Skeletal muscle cell (primary cell): ENCODE measurements around the gene TCTN3.
"Not testable (repeated sequence)": the region's sequence is repeated elsewhere in the genome, so short reads cannot be mapped to it uniquely, and the experiment has no call there.

Experiments
- DNase-seq: peaks from one replicate; pipeline ENCODE4 v3.0.0-alpha.2; 2010; ENCODE audit warnings: low read depth
- H3K4me3 ChIP-seq: 2 replicates; pipeline ENCODE4 v1.5.1; 2011; ENCODE audit warnings: low read depth, mild to moderate bottlenecking, control low read depth, low read length, moderate library complexity

Gene TCTN3

DNA sequence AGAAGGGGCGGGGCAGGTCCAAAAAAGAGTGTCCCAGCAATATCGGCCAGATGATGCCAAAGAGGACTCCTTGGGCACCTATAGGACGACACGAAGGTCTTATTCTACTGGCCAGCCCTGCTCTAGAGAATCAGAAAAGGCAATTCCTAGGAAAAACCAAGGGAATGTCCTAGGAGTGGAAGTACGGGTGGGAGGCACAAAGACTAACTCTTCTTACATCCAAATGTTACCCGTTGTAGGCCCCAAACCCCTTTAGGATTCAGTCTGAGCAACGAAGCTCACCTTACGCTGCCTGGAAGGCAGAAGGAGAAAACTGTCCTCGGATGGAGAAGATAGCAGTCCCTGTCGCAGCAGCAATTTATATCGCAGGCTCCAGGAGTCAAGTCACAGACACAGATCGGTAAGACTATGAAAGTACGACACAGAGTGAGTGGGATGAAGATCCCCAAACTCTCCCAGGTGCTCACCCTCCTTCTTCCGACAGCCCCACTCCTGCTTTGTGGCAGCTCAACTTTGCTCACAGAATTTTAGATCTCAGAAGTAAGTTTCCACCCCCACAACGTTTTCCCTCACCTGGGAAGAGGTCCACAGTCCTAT lies 558 bp downstream of the TCTN3 start:
- H3K4me3 ChIP-seq: peak overlapping the region; percentile 96
- DNase-seq: no peak

DNA sequence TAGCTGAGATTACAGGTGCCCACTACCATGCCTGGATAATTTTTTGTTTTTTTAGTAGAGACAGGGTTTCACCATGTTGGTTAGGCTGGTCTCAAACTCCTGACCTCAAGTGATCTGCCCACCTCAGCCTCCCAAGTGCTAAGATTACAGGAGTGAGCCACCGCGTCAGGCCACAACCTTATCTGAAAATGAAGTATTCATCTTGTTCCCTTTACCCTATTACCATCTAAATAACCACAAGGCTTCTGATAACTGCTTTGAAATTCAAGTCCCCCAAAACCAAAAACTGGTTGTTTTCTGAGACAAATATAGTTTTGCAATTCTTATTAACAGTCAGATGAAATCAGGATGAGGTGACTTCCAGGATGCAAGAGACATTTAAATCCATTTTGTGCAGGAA lies 2.4 kb downstream of the TCTN3 start:
- no peak overlapping the region for H3K4me3 ChIP-seq
- no peak for DNase-seq

DNA sequence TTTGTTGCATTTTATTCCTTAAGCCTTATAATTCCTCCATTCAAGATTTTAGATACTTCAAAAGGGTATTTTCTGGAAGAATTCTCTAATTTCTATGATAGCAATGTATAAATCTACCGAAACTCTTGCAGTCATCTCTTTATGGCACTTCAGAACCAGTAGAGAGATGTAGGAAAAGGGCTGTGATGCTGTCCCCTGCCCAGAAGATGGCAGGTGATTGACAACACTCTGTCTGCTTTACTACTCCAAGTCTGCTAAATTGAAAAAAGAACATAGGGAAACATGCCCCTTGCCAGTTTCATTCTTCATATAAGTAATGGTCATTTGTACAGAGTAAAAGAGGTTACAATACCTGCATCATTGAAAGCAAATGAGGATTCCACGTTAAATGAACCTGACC lies 5.1 kb downstream of the TCTN3 start:
- DNase-seq: no peak
- no peak overlapping the region for H3K4me3 ChIP-seq

- DNase-seq: no peak
- H3K4me3 ChIP-seq: no peak overlapping the region
Observed at GRCh38 chr10:95683966-95684365, 9.8 kb downstream of the TCTN3 start.

- DNase-seq: no peak
- no peak overlapping the region for H3K4me3 ChIP-seq
Observed at GRCh38 chr10:95675403-95676116, 18.2 kb downstream of the TCTN3 start.

DNA sequence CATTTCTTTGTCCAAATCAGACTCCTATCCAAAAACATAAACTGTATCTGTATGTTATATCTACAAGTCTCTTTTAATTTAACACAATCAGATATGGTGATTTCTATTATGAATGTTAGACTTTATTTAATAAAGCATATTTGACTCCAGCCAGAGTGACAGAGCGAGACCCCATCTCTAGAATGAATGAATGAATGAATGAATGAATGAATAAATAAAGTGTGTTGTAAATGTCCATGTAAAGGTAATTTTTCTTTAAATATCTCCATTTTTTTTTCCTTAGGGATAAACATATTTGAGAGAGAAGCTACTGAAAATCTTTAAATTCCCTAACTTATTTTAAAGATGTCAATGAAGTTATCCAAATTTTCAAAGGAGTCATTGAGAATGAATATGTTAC lies 19.1 kb downstream of the TCTN3 start:
- no peak overlapping the region for H3K4me3 ChIP-seq
- DNase-seq: no peak

DNA sequence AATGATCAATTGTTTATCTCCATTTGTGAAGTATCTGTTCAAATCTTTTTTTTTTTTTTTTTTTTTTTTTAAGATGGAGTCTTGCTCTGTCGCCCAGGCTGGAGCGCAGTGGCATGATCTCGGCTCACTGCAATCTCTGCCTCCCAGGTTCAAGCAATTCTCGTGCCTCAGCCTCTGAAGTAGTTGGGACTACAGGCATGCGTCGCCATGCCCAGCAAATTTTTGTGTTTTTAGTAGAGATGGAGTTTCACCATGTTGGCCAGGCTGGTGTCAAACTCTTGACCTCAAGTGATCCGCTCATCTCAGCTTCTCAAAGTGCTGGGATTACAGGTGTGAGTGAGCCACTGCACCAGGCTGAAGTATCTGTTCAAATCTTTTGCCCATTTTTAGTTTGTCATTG lies 21.1 kb downstream of the TCTN3 start:
- H3K4me3 ChIP-seq, DNase-seq: not testable (repeated sequence)

DNA sequence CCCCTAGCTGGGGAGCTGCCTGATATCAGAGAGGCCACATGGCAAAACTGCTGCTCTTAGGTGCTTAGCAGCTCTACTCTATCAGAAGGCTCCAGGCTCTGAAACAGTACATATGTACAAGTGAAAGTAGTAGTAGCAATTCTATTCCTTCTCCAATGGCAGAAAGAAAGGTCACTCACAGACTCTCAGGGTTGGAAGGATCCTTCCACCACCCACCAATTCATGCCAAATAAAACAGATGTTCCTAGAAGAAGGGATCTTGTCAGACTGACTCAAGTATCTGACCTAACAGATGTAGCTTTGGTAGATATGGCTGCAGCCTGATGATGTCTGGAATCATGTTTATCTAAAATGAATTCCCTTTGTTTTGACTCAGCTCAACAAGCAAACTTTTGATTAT lies 29.2 kb downstream of the TCTN3 start:
- peak; percentile 8 for DNase-seq
- H3K4me3 ChIP-seq: no peak overlapping the region

- DNase-seq: no peak
- no peak overlapping the region for H3K4me3 ChIP-seq
Observed at GRCh38 chr10:95663496-95663895, 30.2 kb downstream of the TCTN3 start.

DNA sequence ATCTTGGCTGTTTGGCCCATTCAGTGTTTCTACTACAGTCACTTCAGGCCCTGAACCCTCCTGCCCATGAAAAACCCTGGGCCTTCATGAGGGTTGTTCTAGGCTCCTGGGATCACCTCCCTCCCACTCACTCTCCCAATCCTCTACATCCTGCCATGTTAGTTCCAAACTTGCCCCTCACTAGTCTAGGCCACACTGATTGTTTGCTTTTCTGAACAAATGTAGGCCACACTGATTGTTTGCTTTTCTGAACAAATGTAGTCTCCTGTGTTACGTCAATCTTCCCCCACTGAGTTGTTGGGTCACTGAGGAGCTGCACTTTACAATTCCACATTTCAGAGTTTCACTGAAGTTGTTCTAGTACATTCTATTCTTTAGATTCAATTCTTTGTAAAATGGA lies 31.9 kb downstream of the TCTN3 start:
- DNase-seq: no peak
- no peak overlapping the region for H3K4me3 ChIP-seq

- no peak for DNase-seq
- H3K4me3 ChIP-seq: no peak overlapping the region
Observed at GRCh38 chr10:95660283-95660682, 33.4 kb downstream of the TCTN3 start.

DNA sequence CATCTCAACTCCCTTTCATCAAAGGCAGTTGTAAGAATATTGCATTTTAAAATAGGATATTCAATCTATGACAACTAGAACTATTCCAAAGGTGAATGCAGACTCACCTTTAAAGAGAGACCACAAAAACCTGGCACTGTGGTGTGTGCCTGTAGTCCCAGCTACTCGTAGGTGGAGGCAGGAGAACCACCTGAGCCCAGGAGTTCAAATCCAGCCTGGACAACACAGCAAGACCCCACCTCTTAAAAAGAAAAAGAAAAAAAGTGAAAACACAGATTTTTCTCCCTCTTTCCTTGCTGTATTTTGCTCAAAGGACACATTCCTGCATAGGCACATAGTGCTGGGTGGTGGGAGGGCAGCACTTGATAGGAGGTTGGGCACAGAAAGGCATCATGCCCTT lies 36.5 kb downstream of the TCTN3 start:
- DNase-seq: no peak
- H3K4me3 ChIP-seq: peak overlapping the region; percentile 88

GRCh38 chr10:95656291-95657164 lies 37.2 kb downstream of the TCTN3 start, which contains the start of gene ALDH18A1:
ALDH18A1 (minus strand) TSS chr10:95656711; CDS start chr10:95653377, 3,334 bp downstream.
- peak within 1 kb of the TSS; percentile 88 for H3K4me3 ChIP-seq
- peak; percentile 65 for DNase-seq

GRCh38 chr10:95655571-95656290 lies 38.0 kb downstream of the TCTN3 start:
- peak overlapping the region; percentile 88 for H3K4me3 ChIP-seq
- no peak for DNase-seq

GRCh38 chr10:95653895-95654294 lies 39.8 kb downstream of the TCTN3 start:
- no peak for DNase-seq
- no peak overlapping the region for H3K4me3 ChIP-seq

GRCh38 chr10:95651346-95652060 lies 42.2 kb downstream of the TCTN3 start:
- H3K4me3 ChIP-seq: no peak overlapping the region
- no peak for DNase-seq

DNA sequence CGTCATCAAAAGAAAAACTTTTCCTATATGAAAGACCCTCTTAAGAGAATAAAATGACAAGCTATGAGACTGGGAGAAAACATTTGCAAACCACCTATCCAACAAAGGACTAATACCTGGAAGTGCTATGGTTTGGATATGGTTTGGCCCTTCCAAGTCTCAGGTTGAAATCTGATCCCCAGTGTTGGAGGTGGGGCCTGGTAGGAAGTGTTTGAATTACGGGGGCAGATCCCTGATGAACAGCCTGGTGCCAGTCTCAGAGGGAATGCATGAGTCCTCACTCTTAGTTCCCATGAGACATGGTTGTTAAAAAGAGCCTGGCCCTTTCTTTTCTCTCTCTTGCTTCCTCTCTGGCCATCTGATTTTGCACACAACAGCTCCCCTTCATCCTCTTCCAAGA lies 43.5 kb downstream of the TCTN3 start:
- H3K4me3 ChIP-seq: no peak overlapping the region
- DNase-seq: no peak

- no peak for DNase-seq
- no peak overlapping the region for H3K4me3 ChIP-seq
Observed at GRCh38 chr10:95648138-95648537, 45.6 kb downstream of the TCTN3 start.

DNA sequence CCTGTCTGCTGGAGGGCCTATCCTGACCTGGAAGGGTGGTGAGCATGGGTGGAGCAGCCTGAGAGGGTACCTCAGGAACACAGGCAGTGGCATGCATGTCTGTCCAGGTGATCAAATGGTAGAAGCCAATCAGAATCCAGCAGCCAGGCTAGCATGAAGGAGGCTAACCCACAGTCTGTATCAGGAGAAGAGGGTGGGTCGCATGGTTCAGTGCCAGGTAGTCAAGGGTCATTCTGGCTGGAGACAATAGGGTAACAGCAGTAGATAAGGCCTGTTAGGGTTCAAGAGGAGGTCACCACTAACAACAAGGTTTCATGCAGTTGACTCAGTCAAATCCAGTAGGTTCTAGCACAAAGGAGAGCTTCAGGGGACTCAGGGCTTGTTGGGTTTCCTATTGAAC lies 47.6 kb downstream of the TCTN3 start:
- no peak overlapping the region for H3K4me3 ChIP-seq
- DNase-seq: no peak
